GM15510 (cell line): ENCODE data around the gene TUFT1.

Experiments
- POLR2A ChIP-seq: IDR thresholded peaks from 3 replicates; pipeline ENCODE4 v1.6.1; 2011; ENCODE audit warnings: borderline replicate concordance; ENCODE audit not compliant: insufficient read length; ENCODE audit errors: extremely low read depth

The TUFT1 gene

DNA sequence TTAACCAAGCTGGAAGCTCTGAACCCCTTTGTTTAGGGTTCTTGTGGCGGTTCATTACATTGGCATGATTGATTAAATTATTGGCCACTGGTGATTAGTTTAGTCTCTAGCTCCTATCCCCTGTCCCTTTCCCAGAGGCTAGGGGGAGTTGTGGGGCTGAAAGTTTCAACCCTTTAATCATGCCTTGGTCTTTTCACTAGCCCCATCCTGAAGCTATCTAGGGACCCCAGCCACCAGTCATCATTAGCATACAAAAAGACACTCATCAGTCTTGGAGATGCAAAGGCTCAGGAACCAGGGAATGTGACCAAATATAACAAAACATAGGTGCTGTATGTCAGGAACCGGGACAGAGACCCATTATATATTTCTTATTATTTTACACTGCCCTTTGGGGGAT lies 37.1 kb downstream of the TUFT1 start:
- no peak for TF ChIP-seq POLR2A

DNA sequence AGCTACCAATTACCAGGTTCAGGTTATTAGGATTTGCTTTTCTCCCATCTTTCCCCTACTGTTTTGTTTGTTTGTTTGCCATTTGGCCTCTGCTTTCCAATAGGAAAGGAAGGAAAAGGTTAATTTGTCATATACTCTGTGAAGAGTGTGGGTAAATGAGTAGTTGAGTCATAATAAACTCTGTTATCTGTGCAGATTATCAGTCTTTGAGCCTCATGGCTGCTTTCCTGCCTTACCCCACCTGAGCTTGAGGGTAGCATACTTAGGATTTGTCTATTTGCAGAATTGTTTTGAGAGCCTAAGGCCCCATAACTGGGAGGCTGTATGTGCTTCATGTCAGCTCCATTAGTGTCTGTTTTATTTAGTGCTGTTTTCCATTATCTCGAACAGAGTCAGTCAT lies 38.8 kb downstream of the TUFT1 start:
- no peak for TF ChIP-seq POLR2A

DNA sequence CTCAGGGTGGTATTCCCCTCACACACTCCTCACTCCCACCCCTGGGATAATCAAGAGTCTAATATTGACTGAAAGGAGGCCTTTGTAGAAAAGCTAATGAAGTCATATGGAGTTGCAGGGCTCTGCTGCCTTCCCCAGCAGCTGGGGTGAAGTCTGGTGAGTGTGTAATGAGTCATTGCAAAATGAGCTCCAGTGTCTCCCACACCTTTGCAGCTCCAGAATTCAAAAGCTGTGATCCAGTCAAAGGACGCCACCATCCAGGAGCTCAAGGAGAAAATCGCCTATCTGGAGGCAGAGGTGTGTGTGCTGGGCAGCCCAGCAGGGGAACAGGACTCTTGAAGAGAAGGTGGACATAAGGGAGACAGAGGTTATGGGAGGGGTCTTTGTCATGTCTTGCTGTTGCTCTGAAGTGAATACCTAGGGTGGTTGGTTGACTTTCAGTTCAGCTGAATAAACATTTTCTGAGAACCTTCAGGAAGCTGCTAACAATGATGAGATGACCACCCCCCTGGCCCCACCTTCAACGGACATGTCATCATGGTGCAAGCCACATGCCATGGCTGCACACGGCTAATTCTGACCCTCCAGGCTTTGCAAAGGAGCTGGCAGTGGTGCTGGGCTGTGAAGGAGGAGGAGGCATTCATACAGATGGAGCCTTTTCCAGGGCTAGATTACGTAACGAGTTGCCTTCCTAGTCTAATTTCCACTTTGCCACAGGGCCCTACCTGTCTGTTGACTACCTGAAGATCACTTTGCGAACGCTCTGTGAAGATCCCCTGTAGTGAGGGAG lies 39.5 kb downstream of the TUFT1 start:
- TF ChIP-seq POLR2A, result no peak

DNA sequence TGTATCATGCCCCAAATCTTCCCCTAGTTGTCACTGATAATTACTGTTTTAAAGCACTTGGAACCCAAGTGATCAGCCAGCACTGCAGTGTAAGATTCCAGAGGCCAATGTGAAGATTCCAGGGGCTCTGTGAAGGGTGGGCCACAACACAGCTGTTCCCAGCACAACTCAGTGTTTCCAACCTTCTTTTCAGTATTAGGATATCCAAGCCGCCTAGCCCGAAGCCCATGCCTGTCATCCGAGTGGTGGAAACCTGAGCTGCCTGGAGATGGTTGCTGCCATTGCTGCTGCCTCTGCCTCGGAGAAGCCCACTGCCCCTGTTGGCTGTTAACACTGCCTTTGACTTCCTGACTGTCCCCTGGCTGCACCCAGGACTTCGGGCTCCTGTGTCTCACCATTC lies 41.3 kb downstream of the TUFT1 start:
- TF ChIP-seq POLR2A, result no peak

DNA sequence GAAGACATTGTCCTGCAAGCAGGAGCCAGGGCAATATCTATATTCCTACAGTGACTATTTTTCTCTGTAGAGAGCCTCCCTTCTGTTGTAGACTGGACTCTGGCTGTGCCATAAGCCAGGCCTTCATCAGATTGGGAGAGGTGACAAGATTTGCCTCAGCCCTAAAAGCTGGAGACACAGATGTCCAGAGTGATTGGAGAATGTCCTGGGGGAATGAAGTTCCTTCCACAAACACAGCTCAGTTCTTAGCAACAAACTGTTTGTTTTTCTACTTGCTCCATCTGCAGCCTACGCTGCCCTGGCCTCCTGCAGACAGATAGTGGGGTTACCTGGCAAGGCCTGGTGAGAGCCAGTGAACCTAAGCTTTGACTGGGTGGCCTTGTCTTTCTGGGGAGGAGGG lies 41.8 kb downstream of the TUFT1 start:
- TF ChIP-seq POLR2A, result no peak

DNA sequence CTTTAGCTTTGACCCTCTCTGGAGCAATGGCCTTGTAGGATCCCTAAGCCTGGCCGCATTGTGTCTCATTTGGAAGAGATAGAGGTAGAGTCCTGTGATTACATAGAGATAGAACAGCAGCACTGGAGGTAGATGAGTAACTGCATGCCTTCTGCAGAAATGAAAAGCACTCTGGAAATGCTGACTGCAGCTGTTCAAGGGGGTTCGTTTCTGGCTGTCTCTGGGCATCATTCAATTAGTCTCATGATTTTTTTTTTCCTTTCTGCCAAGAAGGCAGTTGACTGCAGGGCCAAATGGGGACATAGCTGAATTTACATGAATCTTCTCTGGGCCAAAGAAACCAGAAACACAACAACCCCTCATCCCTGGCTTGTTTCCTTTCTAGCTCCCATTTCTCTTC lies 43.7 kb downstream of the TUFT1 start:
- no peak for TF ChIP-seq POLR2A

DNA sequence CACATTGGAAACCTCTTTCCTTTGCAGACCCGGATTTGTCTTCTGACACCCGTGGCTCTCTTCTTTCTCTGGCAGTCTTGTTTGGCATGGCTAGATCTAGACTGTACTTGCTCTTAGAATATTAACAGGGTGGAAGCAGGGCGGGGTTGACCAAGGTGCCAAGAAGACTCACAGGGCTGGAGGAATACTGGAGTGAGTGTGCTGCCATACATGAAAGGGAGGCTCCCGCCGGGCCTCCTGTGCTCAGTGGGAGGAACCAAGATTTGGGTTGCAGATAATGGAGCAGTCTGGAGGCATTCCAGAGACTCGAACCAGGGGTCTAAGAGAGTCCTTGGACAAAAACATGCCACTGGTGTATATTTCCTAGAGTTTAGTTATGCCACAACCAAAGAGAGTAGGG lies 44.2 kb downstream of the TUFT1 start:
- no peak for TF ChIP-seq POLR2A

DNA sequence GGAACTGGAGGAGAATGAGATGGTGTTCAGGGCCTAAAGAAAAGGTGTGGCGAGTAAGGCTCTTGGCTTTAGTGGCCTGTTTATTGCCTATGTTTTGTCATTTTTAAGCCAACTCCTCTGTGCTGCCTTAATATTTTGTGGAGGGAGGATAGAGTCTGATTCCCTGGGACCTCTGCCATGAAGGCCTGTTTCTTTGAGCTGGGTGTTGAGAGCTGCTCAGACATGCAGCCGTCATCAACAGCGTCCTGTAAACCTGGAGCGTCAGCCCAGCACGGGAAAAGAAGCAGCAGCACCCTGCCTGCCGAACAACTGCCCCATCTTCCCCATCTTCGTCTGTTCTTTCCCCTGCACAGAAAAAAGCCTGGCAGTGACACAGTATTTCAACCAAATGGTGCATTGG lies 44.7 kb downstream of the TUFT1 start:
- no peak for TF ChIP-seq POLR2A

DNA sequence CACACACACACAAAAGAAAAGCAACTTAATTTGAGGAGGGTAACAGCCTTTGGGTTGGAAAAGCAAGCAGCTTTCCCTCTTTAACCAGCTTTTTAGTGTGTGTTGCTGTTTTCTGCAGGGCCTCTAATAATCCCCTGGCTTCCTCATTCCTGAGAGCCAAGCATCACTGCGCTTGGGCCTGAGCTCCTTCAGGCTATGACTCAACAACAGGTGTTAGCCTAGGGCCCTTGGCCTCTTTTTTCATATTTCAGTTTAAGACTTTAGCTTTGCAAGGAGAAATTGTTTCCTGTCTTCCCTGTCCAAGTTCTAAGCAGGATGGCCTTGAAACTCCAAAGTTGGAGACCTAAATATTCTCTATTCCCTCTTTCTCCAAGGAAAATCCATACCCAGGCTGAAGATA lies 45.5 kb downstream of the TUFT1 start:
- TF ChIP-seq POLR2A, result no peak

DNA sequence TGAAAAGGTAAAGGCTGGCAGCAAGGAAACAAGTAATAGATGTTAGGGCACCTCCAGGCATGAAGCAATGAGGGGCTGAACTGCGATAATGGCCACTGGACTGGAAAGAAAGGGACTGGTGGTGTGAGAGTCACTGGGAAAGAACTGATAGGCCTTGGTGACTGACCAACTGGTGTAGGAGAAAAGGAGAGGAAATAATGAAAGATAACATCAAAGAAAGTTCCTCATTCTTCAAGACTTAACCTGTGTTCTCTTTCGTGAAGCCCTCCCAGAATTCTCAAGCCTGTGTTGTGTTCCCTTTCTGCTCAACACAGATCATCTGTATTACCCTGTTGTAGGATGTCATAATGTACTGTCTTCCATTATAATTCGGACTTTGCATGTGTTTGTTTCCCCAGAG lies 50.9 kb downstream of the TUFT1 start:
- TF ChIP-seq POLR2A, result no peak

DNA sequence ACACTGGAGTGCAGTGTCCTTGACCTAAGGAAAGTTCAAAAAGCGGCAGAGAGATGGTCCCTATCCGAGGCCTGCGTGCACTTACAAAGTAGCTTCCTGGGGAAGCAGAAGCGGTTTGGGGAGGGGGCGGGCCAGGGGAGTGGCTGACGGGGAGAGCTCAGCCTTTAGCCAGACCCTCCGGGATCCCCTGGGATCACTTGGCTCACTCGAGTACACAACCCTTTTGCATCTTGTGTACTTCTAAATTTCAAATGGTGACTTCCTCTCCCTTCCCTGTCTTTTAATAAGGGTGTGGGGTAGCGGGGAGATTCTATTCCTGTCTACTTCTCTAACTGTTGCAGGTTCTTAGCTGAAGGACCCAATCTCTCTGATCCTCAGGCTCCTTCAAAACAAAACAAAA lies 53.6 kb downstream of the TUFT1 start:
- no peak for TF ChIP-seq POLR2A

DNA sequence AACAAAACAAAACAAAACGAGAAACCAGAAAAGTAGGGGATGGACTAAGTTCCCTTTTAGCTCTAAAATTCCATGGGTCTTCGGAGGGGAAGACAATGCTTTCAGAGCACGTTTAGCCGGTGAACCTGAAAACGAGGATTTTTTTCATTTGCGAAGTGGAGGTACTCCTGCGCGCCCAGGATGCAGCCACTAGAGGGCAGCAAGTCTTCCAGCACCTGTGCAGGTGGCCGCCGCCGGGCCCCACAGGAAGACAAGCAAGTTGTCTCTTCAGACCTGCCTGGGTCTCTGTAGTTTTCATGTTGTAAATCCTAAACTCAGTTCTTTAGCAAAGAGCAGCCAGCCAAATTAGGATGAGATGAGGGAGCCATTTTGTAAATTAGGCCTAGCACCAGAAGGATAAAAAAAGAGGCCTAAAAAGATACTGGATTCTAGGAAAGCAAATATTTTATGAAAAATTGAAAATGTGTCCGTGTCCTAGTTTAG lies 54.1 kb downstream of the TUFT1 start:
- TF ChIP-seq POLR2A, result no peak

DNA sequence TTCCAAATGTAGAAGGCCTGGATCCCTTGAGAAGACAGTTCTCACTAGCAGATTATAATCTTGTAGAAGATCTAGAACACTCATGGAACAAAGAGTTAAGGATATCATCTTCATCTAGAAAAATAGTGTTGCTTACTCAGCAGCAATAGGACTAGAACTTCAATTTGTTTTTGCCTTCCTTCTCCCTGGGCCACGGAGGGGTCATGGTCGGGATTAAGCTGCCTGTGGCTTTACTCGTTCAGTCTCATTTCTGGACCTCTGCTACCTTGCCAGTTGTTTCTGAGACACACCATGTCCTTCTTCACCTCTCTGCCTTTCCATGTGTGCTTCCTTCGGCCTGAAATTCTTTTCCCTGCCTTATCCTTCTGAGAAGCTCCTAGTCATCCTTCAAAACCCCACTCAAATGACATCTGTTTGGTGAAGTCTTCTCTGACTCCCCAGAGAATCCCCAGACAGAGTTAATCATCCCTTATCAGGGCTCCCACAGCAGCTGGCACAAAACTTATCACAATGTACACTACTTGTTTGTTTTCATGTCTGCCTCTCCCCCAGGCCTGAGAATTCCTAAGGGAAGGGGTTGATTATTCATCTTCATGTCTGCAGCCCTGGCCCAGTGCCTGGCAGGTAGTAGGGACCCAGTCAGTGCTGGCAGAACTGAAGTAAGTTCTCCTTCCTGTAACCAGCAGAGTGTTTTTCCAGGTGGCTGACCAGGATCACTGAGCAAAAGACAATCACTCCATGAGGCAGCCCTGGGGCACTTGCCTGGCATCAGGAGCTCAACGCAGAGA lies 56.3 kb downstream of the TUFT1 start:
- TF ChIP-seq POLR2A, result no peak

DNA sequence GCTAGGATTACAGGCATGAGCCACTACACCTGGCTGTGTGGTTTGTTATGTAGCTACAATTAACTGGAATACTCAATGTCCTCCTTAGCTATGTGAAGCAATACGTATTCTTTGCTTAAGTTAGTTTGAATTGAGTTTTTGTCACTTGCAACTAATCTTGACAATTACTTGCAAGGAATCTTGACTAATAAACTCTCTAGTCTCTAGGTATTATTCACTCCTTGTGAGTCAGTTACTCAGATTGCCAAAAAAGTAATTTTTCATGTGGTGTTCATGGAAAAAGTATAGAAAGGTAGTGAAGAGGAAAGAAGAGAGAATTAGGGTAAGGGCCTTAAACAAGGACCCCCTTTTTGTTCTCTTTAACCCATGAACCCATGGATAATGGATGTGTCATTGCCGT lies 64.2 kb downstream of the TUFT1 start:
- no peak for TF ChIP-seq POLR2A

DNA sequence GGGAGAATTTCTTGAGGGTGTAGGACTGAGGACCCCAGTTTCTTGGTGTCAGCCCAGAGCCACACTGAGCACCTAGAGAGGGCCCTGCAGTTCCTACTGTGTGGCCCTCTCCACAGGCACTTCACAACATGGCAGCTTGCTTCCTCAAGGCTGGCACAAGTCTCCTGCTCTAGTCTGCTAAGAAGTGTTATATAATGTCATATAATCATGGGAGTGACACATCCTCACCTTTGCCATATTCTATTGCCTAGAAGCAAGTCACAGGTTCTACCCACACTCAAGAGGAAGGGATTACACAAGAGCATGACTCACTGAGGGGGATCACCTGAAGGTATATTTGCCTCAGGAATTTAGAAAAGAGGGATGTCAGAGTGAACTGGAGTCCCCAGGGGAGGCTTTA lies 66.3 kb downstream of the TUFT1 start:
- TF ChIP-seq POLR2A, result no peak

DNA sequence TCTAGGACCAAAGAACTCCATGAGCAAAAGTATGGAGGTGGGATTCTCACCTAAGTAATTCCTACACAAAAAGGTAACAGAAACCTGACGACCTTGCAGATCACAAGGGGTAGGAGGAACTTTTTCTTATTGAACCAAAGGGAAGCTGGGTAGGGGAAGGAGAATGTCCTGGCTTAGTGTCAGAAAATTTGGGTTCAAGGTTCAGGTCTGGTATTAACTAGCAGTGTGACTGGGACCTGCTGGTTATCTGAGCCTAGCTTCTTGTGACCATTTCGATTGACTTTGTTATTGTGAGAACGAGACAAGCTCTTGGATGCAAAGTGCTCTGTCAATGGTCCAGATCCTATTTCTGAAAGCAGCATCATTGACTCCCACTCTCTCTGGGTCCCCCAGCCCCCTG lies 66.7 kb downstream of the TUFT1 start:
- TF ChIP-seq POLR2A, result no peak
